Neural cell (in vitro differentiated cells): ENCODE data around the gene PRDM12. TPM values are rescaled to one million over a fixed set of nuclear protein-coding genes. Genes with fewer than 3 reads are reported as not detected.

Experiments used
- H2AFZ ChIP-seq: fragments of 200-600, 300-800 bp; sonication (generic), shearing (Covaris generic); 2 replicates; pipeline ENCODE4 v1.6.0; 2014; ENCODE audit warnings: low read depth, mild to moderate bottlenecking, antibody characterized with exemption, low read length, moderate library complexity
- H3F3A ChIP-seq: fragments of 200-600 bp; shearing (Covaris generic); 2 replicates; pipeline ENCODE4 v1.6.1; 2016; ENCODE audit warnings: mild to moderate bottlenecking, moderate library complexity, mixed read lengths, antibody characterized with exemption, low read length; ENCODE audit not compliant: insufficient read depth, poor library complexity, severe bottlenecking
- H3K27ac ChIP-seq: fragments of 200-600, 300-800 bp; sonication (generic), shearing (Covaris generic); 2 replicates; pipeline ENCODE4 v1.5.1; 2014; ENCODE audit warnings: mild to moderate bottlenecking, low read length, moderate library complexity
- H3K27me3 ChIP-seq: fragments of 300-800, 200-600 bp; sonication (generic), shearing (Covaris generic); 2 replicates; pipeline ENCODE4 v1.6.0; 2014; ENCODE audit warnings: mild to moderate bottlenecking, low read depth, low read length, moderate library complexity; ENCODE audit not compliant: insufficient read depth
- H3K36me3 ChIP-seq: fragments of 300-800, 200-600 bp; sonication (generic), shearing (Covaris generic); 2 replicates; pipeline ENCODE4 v1.5.1; 2014; ENCODE audit warnings: mild to moderate bottlenecking, antibody characterized with exemption, low read length, moderate library complexity; ENCODE audit not compliant: insufficient read depth
- H3K4me2 ChIP-seq: fragments of 300-800, 200-600 bp; sonication (generic), shearing (Covaris generic); 2 replicates; pipeline ENCODE4 v1.6.0; 2014; ENCODE audit warnings: mild to moderate bottlenecking, low read length
- H3K4me3 ChIP-seq: fragments of 300-800, 200-600 bp; sonication (generic), shearing (Covaris generic); 2 replicates; pipeline ENCODE4 v1.5.1; 2014; ENCODE audit warnings: mild to moderate bottlenecking, low read length, moderate library complexity
- H3K79me2 ChIP-seq: fragments of 200-600 bp; shearing (Covaris generic); replicated peaks from 2 replicates; pipeline ENCODE4 v1.6.0; 2014; ENCODE audit warnings: mild to moderate bottlenecking, low read length, moderate library complexity; ENCODE audit not compliant: insufficient read depth
- H3K9ac ChIP-seq: fragments of 300-800, 200-600 bp; sonication (generic), shearing (Covaris generic); 2 replicates; pipeline ENCODE4 v1.6.1; 2016; ENCODE audit warnings: mild to moderate bottlenecking, low read length, mixed read lengths
- H3K9me2 ChIP-seq: fragments of 200-600 bp; shearing (Covaris generic); 2 replicates; pipeline ENCODE4 v1.6.1; 2016; ENCODE audit warnings: mild to moderate bottlenecking, low read length, mixed read lengths; ENCODE audit not compliant: insufficient read depth
- H3K9me3 ChIP-seq: fragments of 200-600, 300-800 bp; sonication (generic), shearing (Covaris generic); 2 replicates; pipeline ENCODE4 v1.6.1; 2016; ENCODE audit warnings: mild to moderate bottlenecking, mixed run types, low read length, moderate library complexity, mixed read lengths
- H4K20me1 ChIP-seq: fragments of 200-600 bp; shearing (Covaris generic); 2 replicates; pipeline ENCODE4 v1.6.1; 2016; ENCODE audit warnings: mild to moderate bottlenecking, mixed run types; ENCODE audit not compliant: insufficient read depth
- CTCF ChIP-seq: fragments of 450-650 bp; IDR thresholded peaks from 2 replicates; pipeline ENCODE4 v1.5.1; 2014; ENCODE audit warnings: antibody characterized with exemption, mild to moderate bottlenecking, moderate library complexity; ENCODE audit not compliant: poor library complexity, severe bottlenecking
- EP300 ChIP-seq: fragments of 450-650 bp; conservative IDR thresholded peaks from 2 replicates; pipeline ENCODE4 v1.6.1; 2014; ENCODE audit warnings: antibody characterized with exemption, mild to moderate bottlenecking, moderate library complexity; ENCODE audit not compliant: poor library complexity, severe bottlenecking
- EZH2 ChIP-seq: fragments of 200-600, 300-800 bp; shearing (Covaris generic), sonication (generic); IDR thresholded peaks from 2 replicates; pipeline ENCODE4 v1.6.1; 2014; ENCODE audit warnings: antibody characterized with exemption, low read length, borderline replicate concordance, mild to moderate bottlenecking; ENCODE audit not compliant: insufficient read depth, poor library complexity, severe bottlenecking
- MXI1 ChIP-seq: fragments of 450-650 bp; conservative IDR thresholded peaks from 2 replicates; pipeline ENCODE4 v1.6.1; 2014; ENCODE audit warnings: antibody characterized with exemption, mild to moderate bottlenecking; ENCODE audit not compliant: poor library complexity, severe bottlenecking
- POLR2AphosphoS5 ChIP-seq: IDR thresholded peaks from 2 replicates; pipeline ENCODE4 v1.6.1; 2012
- RAD21 ChIP-seq: fragments of 450-650 bp; conservative IDR thresholded peaks from 2 replicates; pipeline ENCODE4 v1.6.1; 2014; ENCODE audit warnings: antibody characterized with exemption, mild to moderate bottlenecking, moderate library complexity
- SMC3 ChIP-seq: fragments of 450-650 bp; conservative IDR thresholded peaks from 2 replicates; pipeline ENCODE4 v1.6.1; 2014; ENCODE audit warnings: antibody characterized with exemption, mild to moderate bottlenecking, moderate library complexity; ENCODE audit not compliant: poor library complexity
- TAF1 ChIP-seq: IDR thresholded peaks from 2 replicates; pipeline ENCODE4 v1.6.1; 2012; ENCODE audit warnings: low read depth
- polyA plus RNA-seq: library from polyadenylated mRNA; depleted of rRNA; stranded (reverse); fragments of >200 nt; gene quantifications from 2 replicates; pipeline ENCODE4 v1.2.3, GENCODE V29; 2014
- TF ChIP-seq, protein P1 (sequence below): IDR thresholded peaks from 2 replicates; pipeline ENCODE4 v1.6.1; 2012; ENCODE audit warnings: borderline replicate concordance

Gene PRDM12
- polyA plus RNA-seq, 1 donor from 2014 or later = 0.17 TPM

- no peaks in the 10 kb centered on the region for H3K9me2 ChIP-seq
- H3K36me3 ChIP-seq = no peaks in the 10 kb centered on the region
- TF ChIP-seq SMC3 (no peak), POLR2AphosphoS5 (no peak), TAF1 (no peak), CTCF (no peak), EP300 (no peak), RAD21 (no peak), MXI1 (no peak), EZH2 (no peak)
- TF ChIP-seq, protein P1, sequence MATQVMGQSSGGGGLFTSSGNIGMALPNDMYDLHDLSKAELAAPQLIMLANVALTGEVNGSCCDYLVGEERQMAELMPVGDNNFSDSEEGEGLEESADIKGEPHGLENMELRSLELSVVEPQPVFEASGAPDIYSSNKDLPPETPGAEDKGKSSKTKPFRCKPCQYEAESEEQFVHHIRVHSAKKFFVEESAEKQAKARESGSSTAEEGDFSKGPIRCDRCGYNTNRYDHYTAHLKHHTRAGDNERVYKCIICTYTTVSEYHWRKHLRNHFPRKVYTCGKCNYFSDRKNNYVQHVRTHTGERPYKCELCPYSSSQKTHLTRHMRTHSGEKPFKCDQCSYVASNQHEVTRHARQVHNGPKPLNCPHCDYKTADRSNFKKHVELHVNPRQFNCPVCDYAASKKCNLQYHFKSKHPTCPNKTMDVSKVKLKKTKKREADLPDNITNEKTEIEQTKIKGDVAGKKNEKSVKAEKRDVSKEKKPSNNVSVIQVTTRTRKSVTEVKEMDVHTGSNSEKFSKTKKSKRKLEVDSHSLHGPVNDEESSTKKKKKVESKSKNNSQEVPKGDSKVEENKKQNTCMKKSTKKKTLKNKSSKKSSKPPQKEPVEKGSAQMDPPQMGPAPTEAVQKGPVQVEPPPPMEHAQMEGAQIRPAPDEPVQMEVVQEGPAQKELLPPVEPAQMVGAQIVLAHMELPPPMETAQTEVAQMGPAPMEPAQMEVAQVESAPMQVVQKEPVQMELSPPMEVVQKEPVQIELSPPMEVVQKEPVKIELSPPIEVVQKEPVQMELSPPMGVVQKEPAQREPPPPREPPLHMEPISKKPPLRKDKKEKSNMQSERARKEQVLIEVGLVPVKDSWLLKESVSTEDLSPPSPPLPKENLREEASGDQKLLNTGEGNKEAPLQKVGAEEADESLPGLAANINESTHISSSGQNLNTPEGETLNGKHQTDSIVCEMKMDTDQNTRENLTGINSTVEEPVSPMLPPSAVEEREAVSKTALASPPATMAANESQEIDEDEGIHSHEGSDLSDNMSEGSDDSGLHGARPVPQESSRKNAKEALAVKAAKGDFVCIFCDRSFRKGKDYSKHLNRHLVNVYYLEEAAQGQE = no peak
- H2AFZ ChIP-seq = no peak overlapping the region
- no peak overlapping the region for H3K4me3 ChIP-seq
- H3K79me2 ChIP-seq = no peaks in the 10 kb centered on the region
- H4K20me1 ChIP-seq = no peaks in the 10 kb centered on the region
- no peak overlapping the region for H3K4me2 ChIP-seq
- no peaks in the 10 kb centered on the region for H3K9me3 ChIP-seq
- H3K27me3 ChIP-seq = no peaks in the 10 kb centered on the region
- no peaks in the 10 kb centered on the region for H3F3A ChIP-seq
- H3K9ac ChIP-seq = no peak overlapping the region
- H3K27ac ChIP-seq = no peak overlapping the region
These were observed 27.8 kb upstream of the PRDM12 start for GRCh38 chr9:130636648-130637020.

DNA sequence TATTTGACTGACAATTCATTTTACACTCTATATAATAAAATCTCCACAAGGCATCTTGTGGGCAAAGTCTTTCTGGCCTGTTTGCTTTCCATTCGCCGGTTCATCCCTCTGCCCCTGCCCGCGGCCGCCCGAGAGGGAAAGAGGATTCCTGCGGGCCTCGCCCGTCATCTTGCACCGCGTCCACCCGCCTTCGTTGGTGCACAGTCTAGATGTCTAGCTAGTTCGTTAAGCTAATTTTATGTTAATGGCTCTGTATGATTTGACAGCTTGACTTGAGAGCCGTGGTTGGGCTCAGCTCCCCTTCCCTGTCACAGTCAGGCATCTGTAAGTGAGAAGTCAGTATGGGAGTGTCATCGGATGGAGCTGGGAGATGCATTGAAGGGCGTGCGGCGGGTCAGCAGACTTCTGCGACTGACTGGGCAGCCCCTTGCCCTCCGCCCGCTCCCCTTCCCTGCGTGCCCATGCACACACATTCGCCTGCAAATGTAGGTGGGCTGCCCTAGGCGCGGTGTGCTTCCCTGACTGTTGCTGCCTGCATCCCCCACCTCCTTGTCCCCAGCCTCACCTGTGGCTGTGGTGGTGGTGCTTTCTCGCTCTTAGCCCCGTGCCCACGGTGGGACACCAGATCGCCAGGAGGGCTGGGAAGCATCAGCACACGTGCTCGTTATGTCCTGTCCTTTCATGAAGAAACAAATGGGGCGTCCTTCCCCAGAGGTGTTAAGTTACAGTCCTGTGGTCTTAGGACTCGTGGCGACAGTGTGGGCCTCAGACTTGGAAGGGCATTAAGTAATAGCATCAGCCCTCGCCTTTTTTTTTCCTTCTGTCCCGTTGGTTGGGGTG is 25.9 kb upstream of the PRDM12 start:
- no peaks in the 10 kb centered on the region for H3K27me3 ChIP-seq
- no peak for TF ChIP-seq EP300
- TF ChIP-seq EZH2 = no peak
- TF ChIP-seq SMC3 = no peak
- TF ChIP-seq CTCF = no peak
- no peak for TF ChIP-seq RAD21
- no peak for TF ChIP-seq TAF1
- TF ChIP-seq, protein P1 = no peak
- TF ChIP-seq MXI1 = no peak
- TF ChIP-seq POLR2AphosphoS5 = no peak
- no peaks in the 10 kb centered on the region for H3K9me2 ChIP-seq
- no peak overlapping the region for H3K4me3 ChIP-seq
- H3K4me2 ChIP-seq = no peak overlapping the region
- H3K9me3 ChIP-seq = no peaks in the 10 kb centered on the region
- H3K27ac ChIP-seq = no peak overlapping the region
- no peaks in the 10 kb centered on the region for H3K36me3 ChIP-seq
- no peak overlapping the region for H3K9ac ChIP-seq
- H3F3A ChIP-seq = no peaks in the 10 kb centered on the region
- no peaks in the 10 kb centered on the region for H3K79me2 ChIP-seq
- H4K20me1 ChIP-seq = no peaks in the 10 kb centered on the region
- no peak overlapping the region for H2AFZ ChIP-seq
